ENCODE measurements around the gene TREML2. TPM values are rescaled to one million over a fixed set of nuclear protein-coding genes. Genes with fewer than 3 reads are reported as not detected.

Gene TREML2
- polyA plus RNA-seq, 1 donor from 2014 or later = not detected

GRCh38 chr6:41171908-41172307 lies 29.0 kb downstream of the TREML2 start:
- no peaks in the 10 kb centered on the region for H3K27me3 ChIP-seq (ENCODE audit: insufficient read depth, low read depth, low read length)
- TF ChIP-seq CTCF (IDR thresholded peaks at IDR 0.05; ENCODE audit: poor library complexity, severe bottlenecking) = no peak
- H3K4me2 ChIP-seq (ENCODE audit: low read length) = no peak overlapping the region
- H3F3A ChIP-seq (ENCODE audit: insufficient read depth, low read length, poor library complexity, severe bottlenecking) = no peaks in the 10 kb centered on the region
- H3K79me2 ChIP-seq (replicated peaks; ENCODE audit: insufficient read depth, low read length) = no peaks in the 10 kb centered on the region
- no peaks in the 10 kb centered on the region for H4K20me1 ChIP-seq (ENCODE audit: insufficient read depth)
- H3K4me3 ChIP-seq (ENCODE audit: low read length) = no peak overlapping the region
- H3K9me2 ChIP-seq (ENCODE audit: insufficient read depth, low read length) = no peaks in the 10 kb centered on the region
- no peak overlapping the region for H2AFZ ChIP-seq (ENCODE audit: low read depth, low read length)
- no peak overlapping the region for H3K27ac ChIP-seq (ENCODE audit: low read length)
- no peak overlapping the region for H3K9ac ChIP-seq (ENCODE audit: low read length)
- H3K36me3 ChIP-seq (ENCODE audit: insufficient read depth, low read length) = no peaks in the 10 kb centered on the region
- H3K9me3 ChIP-seq (ENCODE audit: low read length) = no peaks in the 10 kb centered on the region

DNA sequence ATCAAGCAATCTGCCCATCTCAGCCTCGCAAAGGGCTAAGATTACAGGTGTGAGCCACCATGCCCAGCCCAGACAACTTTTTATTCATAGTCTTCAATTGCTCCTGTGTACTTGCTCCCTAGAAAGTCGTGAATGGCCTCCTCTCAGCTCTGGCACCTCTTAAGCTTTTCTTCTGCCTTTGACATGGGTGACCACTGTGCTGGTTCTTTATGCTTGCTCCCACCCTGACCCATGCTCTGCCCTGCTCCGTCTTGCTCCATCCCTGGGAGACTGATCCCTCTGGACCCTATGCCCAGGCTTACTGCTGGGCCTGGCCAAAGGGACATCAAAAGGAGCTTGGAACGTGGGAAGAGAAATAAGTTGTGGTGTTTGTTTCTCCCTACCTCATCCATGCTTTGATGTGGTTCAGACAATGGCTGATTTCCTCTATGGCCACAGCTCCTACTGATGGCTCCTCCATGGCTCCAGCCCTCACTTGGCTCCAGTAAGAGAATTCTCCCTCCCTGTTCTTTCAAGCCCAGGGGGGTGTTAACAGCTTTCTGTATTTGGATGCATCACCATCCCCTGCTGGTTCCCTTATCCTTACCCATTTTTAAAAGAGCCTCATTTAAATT lies 30.3 kb downstream of the TREML2 start:
- no peaks in the 10 kb centered on the region for H3K9me2 ChIP-seq (ENCODE audit: insufficient read depth, low read length)
- TF ChIP-seq POLR2AphosphoS5 (IDR thresholded peaks at IDR 0.05) (no peak), MXI1 (conservative IDR thresholded peaks at IDR 0.05; ENCODE audit: poor library complexity, severe bottlenecking) (no peak), EZH2 (IDR thresholded peaks at IDR 0.05; ENCODE audit: borderline replicate concordance, insufficient read depth, low read length, poor library complexity, severe bottlenecking) (no peak), EP300 (conservative IDR thresholded peaks at IDR 0.05; ENCODE audit: poor library complexity, severe bottlenecking) (no peak), CTCF (IDR thresholded peaks at IDR 0.05; ENCODE audit: poor library complexity, severe bottlenecking) (no peak), RAD21 (conservative IDR thresholded peaks at IDR 0.05) (no peak), SMC3 (conservative IDR thresholded peaks at IDR 0.05; ENCODE audit: poor library complexity) (no peak), TAF1 (IDR thresholded peaks at IDR 0.05; ENCODE audit: low read depth) (no peak)
- TF ChIP-seq, protein P1, sequence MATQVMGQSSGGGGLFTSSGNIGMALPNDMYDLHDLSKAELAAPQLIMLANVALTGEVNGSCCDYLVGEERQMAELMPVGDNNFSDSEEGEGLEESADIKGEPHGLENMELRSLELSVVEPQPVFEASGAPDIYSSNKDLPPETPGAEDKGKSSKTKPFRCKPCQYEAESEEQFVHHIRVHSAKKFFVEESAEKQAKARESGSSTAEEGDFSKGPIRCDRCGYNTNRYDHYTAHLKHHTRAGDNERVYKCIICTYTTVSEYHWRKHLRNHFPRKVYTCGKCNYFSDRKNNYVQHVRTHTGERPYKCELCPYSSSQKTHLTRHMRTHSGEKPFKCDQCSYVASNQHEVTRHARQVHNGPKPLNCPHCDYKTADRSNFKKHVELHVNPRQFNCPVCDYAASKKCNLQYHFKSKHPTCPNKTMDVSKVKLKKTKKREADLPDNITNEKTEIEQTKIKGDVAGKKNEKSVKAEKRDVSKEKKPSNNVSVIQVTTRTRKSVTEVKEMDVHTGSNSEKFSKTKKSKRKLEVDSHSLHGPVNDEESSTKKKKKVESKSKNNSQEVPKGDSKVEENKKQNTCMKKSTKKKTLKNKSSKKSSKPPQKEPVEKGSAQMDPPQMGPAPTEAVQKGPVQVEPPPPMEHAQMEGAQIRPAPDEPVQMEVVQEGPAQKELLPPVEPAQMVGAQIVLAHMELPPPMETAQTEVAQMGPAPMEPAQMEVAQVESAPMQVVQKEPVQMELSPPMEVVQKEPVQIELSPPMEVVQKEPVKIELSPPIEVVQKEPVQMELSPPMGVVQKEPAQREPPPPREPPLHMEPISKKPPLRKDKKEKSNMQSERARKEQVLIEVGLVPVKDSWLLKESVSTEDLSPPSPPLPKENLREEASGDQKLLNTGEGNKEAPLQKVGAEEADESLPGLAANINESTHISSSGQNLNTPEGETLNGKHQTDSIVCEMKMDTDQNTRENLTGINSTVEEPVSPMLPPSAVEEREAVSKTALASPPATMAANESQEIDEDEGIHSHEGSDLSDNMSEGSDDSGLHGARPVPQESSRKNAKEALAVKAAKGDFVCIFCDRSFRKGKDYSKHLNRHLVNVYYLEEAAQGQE (IDR thresholded peaks at IDR 0.05; ENCODE audit: borderline replicate concordance) = no peak
- no peaks in the 10 kb centered on the region for H4K20me1 ChIP-seq (ENCODE audit: insufficient read depth)
- no peaks in the 10 kb centered on the region for H3K36me3 ChIP-seq (ENCODE audit: insufficient read depth, low read length)
- no peaks in the 10 kb centered on the region for H3K79me2 ChIP-seq (replicated peaks; ENCODE audit: insufficient read depth, low read length)
- no peak overlapping the region for H3K27ac ChIP-seq (ENCODE audit: low read length)
- no peaks in the 10 kb centered on the region for H3K27me3 ChIP-seq (ENCODE audit: insufficient read depth, low read depth, low read length)
- no peak overlapping the region for H3K4me3 ChIP-seq (ENCODE audit: low read length)
- no peak overlapping the region for H3K4me2 ChIP-seq (ENCODE audit: low read length)
- no peak overlapping the region for H3K9ac ChIP-seq (ENCODE audit: low read length)
- H3K9me3 ChIP-seq (ENCODE audit: low read length) = no peaks in the 10 kb centered on the region
- H2AFZ ChIP-seq (ENCODE audit: low read depth, low read length) = no peak overlapping the region
- H3F3A ChIP-seq (ENCODE audit: insufficient read depth, low read length, poor library complexity, severe bottlenecking) = no peaks in the 10 kb centered on the region
